Chondrocyte (in vitro differentiated cells): ENCODE measurements around the gene LGALS7B. TPM values are rescaled to one million over a fixed set of nuclear protein-coding genes. Genes with fewer than 3 reads are reported as not detected.

Experiments
- DNase-seq: peaks from one replicate; pipeline ENCODE4 v3.0.0; 2021; ENCODE audit warnings: mixed read lengths, low spot score
- H3K27ac Mint-ChIP-seq: one replicate; pipeline ENCODE4 v1.8.0; 2021; ENCODE audit warnings: mild to moderate bottlenecking, moderate library complexity, mixed read lengths; ENCODE audit not compliant: unreplicated experiment
- H3K27me3 Mint-ChIP-seq: 2 replicates; pipeline ENCODE4 v1.8.0; 2021; ENCODE audit warnings: low read depth, mixed read lengths
- H3K36me3 Mint-ChIP-seq: 2 replicates; pipeline ENCODE4 v1.8.0; 2021; ENCODE audit warnings: low read depth, mixed read lengths
- H3K4me1 Mint-ChIP-seq: 2 replicates; pipeline ENCODE4 v1.8.0; 2021; ENCODE audit warnings: low read depth, mild to moderate bottlenecking, mixed read lengths
- H3K4me3 Mint-ChIP-seq: one replicate; pipeline ENCODE4 v1.8.0; 2021; ENCODE audit warnings: mild to moderate bottlenecking, moderate library complexity, mixed read lengths; ENCODE audit not compliant: unreplicated experiment
- H3K9me3 Mint-ChIP-seq: 2 replicates; pipeline ENCODE4 v1.8.0; 2021; ENCODE audit warnings: low read depth, mixed read lengths
- total RNA-seq: library from RNA; stranded (reverse); gene quantifications from 3 replicates; pipeline ENCODE4 v1.2.1, GENCODE V29; 2021
- TF ChIP-seq, protein P1 (sequence below): fragments of 200-600 bp; sonication (generic); IDR thresholded peaks from 2 replicates; pipeline ENCODE4 v1.5.0; 2021; ENCODE audit warnings: antibody characterized with exemption, mild to moderate bottlenecking, moderate library complexity

The LGALS7B gene
- total RNA-seq, 1 donor from 2014 or later: not detected

DNA sequence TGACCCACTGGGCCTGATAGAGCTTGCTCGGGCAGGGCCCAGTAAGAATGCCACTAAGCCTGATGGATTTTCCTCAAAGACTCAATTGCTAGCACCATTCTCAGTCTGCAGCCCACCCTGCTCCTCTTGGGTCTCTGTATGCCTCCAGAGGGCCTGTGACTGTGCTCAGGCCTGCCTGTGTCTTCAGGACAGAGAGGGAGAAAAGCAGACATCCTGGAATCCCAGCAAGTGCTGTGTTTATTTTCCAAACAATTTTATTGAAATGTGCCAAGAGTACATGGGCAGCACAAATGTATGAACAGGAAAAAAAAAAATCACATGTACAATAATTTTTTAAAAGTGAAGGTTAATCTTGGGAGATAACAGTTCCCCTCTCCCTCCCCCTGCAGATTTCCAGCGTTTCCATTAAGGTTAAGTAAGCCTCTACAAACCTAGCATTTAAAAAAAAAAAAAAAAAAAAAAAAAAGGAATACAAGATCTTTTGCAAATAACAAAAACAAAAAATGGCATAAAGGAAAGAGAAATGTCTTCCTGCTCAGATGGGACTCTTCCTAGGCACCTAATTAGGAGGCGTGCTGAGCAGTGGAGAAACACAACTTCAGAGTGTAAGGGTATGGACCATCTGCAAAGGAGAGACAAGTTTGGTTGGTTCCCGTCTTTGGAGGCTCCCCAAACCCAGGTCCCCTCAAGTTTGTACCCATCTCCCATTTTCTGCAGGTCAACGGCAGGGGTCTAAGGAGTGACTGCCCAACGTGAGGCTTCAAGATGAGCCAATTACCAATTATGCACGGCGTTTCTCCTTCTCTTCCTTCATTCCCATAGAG lies 47.4 kb downstream of the LGALS7B start:
- H3K4me1 Mint-ChIP-seq: peaks cover 34% of the 10 kb centered on the region
- peak overlapping the region; percentile 83 for H3K27ac Mint-ChIP-seq
- no peaks in the 10 kb centered on the region for H3K9me3 Mint-ChIP-seq
- H3K4me3 Mint-ChIP-seq: no peak overlapping the region
- no peaks in the 10 kb centered on the region for H3K27me3 Mint-ChIP-seq
- DNase-seq: no peak
- peaks cover 34% of the 10 kb centered on the region for H3K36me3 Mint-ChIP-seq
- TF ChIP-seq, protein P1, sequence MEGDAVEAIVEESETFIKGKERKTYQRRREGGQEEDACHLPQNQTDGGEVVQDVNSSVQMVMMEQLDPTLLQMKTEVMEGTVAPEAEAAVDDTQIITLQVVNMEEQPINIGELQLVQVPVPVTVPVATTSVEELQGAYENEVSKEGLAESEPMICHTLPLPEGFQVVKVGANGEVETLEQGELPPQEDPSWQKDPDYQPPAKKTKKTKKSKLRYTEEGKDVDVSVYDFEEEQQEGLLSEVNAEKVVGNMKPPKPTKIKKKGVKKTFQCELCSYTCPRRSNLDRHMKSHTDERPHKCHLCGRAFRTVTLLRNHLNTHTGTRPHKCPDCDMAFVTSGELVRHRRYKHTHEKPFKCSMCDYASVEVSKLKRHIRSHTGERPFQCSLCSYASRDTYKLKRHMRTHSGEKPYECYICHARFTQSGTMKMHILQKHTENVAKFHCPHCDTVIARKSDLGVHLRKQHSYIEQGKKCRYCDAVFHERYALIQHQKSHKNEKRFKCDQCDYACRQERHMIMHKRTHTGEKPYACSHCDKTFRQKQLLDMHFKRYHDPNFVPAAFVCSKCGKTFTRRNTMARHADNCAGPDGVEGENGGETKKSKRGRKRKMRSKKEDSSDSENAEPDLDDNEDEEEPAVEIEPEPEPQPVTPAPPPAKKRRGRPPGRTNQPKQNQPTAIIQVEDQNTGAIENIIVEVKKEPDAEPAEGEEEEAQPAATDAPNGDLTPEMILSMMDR: no peak

DNA sequence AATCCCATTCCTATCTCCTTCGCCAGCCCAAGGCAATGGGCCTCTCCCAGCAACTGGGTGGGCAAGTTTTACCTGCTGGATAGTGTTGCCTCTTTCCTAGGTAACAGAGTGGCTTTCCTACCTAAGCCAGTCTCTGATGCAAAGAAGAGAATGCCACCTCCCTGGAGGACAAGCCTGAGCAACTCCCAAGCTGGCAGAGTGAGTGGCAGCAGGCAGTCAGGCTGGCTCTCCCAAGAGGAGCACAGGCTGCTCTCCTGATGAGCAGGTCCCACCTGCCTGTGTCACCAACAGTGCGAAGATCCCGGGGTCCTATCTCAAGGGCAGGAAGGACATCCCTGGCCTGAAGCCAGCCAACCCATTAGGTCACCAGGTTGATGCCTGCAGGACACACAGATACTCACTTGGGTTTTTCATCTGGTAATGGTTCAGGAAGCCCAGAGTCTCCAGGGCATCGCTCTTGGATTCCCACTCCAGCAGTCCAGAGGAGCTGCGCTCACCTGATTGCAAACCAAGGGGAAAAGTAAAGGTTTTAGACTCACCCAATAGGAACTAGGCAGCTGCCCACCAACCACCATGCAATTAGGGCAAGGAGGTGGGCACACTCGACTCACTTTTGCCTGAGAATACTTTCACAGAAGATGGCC lies 48.1 kb downstream of the LGALS7B start:
- H3K9me3 Mint-ChIP-seq: no peaks in the 10 kb centered on the region
- H3K36me3 Mint-ChIP-seq: peaks cover 39% of the 10 kb centered on the region
- H3K4me3 Mint-ChIP-seq: no peak overlapping the region
- H3K27ac Mint-ChIP-seq: peak overlapping the region; percentile 83
- TF ChIP-seq, protein P1: no peak
- H3K4me1 Mint-ChIP-seq: peaks cover 32% of the 10 kb centered on the region
- no peaks in the 10 kb centered on the region for H3K27me3 Mint-ChIP-seq
- no peak for DNase-seq

DNA sequence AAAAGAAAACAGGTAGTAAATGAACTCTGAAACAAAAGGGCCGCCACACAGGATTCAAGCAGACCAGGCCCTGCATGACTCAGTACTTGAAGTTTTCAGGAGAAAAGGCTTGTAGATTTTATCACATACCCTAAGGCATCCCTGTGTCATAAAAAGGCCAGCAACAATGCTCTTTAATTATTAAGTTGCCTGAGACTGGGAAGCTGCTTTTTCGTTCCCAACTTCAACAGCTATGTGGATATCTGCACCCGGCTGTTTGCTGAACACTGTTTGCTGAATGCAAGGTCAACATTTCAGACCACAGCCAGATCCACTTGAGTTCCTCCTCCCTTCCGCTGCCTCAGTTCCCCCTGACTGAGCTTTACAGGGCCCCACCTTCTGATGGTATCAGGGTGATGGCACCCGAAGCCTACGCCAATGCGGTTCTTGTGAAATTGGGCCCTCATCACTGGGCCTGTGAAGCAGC lies 48.7 kb downstream of the LGALS7B start:
- no peaks in the 10 kb centered on the region for H3K27me3 Mint-ChIP-seq
- peak overlapping the region; percentile 36 for H3K27ac Mint-ChIP-seq
- H3K36me3 Mint-ChIP-seq: peaks cover 44% of the 10 kb centered on the region
- DNase-seq: no peak
- TF ChIP-seq, protein P1: no peak
- no peak overlapping the region for H3K4me3 Mint-ChIP-seq
- H3K9me3 Mint-ChIP-seq: no peaks in the 10 kb centered on the region
- peaks cover 28% of the 10 kb centered on the region for H3K4me1 Mint-ChIP-seq

DNA sequence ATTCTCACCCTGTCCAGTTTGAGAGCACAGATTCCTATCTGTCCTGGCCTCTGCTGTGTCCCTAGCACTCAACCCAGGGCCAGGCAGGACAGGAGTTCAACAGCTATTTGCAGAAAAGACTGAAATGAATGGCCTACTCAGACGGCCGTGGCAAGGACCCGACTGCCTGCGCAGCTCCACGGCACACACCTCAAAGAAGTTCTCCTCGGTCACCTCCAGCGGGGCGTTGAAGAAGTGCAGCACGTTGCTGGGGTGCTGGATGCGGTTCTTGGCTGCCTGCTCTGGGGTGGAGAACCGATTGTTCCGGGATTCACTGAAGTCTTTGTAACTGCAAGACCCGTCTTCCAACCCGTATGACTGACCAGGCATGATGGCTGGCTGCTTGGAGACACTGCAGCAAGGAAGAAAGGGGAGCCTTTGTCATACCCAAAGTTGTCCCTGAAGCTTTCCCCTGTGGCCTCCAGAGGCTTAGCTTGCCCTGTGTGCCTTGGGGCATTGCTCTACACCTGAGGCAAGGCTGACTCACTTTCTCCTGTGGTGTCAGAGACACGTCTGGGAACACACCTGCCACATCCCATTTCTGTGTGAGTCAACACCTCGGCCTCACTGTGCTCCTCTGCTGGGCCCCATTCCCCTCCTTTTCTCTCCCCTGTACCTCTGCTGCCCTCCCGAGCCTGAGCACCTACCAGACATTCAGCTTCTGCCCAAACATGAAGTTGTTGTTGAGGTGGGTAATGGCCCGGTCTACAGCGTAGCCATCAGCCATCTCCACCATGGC lies 49.4 kb downstream of the LGALS7B start:
- TF ChIP-seq, protein P1: no peak
- peak overlapping the region; percentile 66 for H3K27ac Mint-ChIP-seq
- DNase-seq: no peak
- no peak overlapping the region for H3K4me3 Mint-ChIP-seq
- no peaks in the 10 kb centered on the region for H3K27me3 Mint-ChIP-seq
- H3K36me3 Mint-ChIP-seq: peaks cover 51% of the 10 kb centered on the region
- peaks cover 26% of the 10 kb centered on the region for H3K4me1 Mint-ChIP-seq
- H3K9me3 Mint-ChIP-seq: no peaks in the 10 kb centered on the region
